Measurements from ENCODE around the gene SRMS.
"Not testable (repeated sequence)": the region's sequence is repeated elsewhere in the genome, so short reads cannot be mapped to it uniquely, and the experiment has no call there.

The SRMS gene

DNA sequence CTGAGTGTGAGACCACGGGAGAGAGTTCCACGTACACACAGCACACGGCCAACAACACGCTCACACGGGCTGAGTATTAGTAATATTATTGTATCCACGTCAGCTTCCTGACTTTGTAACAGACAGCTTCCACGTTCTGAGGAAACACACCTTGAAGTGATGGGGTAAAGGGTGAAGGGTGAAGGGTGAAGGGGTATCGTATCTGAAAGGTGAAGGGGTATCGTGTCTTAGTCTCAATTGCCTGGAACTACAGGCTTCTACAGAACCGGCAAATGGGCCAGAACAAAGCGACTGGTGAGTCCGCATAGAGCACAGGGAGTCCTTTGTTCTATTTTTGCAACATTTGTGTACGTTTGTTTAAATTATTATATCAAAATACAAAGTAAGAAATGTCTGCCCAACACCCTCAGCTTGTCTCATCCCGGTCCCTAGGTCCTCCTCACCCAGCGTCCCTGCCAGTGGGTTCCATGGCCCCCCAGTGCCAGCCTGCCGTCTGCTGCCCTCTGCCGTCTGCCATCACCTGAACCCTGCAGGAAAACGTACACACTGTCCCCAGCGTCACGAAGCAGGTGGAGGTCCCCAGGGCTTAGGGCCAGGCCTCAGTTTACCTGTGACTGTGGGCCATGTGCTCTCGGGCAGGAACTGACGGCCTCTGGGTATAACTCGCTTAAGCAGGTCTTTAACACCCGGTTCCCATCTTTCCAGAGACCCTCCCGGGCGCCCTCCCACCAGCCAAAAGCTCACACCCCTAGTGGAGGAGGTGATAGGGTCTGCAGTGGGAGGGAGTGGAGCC is 30.9 kb upstream of the SRMS start:
- DNase-seq: no peak

GRCh38 chr20:63577317-63577894 is 29.9 kb upstream of the SRMS start:
- DNase-seq: no peak

GRCh38 chr20:63576311-63576710 is 28.8 kb upstream of the SRMS start:
- DNase-seq: no peak

DNA sequence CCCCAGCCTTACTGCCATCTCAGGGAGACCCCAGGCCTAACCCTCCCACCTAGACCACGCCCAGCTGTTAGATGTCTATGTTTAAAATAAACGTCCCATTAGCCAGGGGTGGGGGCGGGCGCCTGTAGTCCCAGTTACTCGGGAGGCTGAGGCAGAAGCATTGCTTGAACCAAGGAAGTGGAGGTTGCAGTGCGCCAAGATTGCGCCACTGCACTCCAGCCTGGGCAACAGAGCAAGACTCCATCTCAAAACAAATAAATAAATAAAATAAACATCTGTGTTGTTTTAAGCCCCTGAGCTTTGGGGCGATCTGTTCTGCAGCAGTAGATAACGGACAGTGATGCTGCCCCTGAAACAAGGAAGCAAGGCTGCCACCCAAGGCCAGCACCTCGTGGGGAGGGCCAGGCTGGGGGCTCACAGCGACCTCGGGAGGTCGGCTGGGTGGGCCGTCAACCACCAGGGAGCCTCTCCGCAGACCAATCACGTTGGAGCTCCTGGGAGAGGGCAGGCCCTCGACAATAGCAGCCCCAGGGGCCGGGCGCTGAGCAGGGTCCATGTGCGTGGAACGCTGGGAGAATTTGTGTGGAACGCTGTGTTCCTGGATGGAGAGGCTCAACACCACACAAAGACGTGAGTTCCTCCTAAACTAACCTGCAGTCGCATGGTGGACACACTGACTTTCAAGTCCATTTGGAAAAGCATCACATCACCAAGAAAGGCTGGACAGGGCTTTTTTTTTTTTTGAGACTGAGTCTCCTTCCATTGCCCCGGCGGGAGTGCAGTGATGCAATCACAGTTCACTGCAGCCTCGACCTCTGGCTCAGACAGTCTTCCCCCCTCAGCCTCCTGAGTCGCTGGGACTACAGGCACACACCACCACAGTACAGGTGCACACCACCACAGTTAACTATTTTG is 27.5 kb upstream of the SRMS start:
- DNase-seq: no peak

DNA sequence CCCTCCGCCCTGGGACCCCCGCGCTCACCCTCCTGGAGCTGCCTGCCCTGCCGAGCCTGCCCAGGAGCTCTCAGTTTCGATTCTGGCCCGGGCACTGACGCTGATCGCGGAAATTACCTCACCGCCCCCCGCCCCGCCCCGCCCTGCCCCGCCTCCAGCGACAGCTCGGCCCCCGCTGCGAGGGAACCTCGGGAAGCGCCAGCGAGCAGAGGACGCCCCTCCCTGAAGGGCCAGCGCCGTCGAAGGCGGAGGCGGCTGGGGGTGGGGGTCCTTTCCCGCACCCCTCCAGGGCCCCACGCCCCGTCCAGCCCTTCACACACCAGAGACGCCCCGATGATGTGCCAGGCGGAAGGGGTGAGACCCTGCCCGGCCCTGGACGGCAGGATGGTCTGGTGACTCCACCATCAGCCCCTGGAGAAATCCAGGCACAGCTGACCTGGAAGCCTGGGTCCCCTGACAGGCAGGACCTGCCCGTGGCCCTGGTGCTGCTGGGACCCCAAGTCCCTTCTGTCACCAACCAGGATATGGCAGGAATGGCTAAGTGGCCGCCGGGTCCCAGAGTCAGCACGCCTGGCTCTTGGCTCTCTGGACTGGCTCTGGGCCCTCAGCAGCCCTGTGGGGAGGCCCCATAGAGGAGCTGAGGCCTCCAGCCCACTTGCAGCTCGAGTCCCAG is 26.7 kb upstream of the SRMS start, which contains the start of gene HELZ2:
TSS of gene HELZ2 (minus strand) at position 84 of the 673 bp plus-strand sequence. CDS start 1,854 bp downstream, outside the sequence.
- peak; percentile 36 for DNase-seq

DNA sequence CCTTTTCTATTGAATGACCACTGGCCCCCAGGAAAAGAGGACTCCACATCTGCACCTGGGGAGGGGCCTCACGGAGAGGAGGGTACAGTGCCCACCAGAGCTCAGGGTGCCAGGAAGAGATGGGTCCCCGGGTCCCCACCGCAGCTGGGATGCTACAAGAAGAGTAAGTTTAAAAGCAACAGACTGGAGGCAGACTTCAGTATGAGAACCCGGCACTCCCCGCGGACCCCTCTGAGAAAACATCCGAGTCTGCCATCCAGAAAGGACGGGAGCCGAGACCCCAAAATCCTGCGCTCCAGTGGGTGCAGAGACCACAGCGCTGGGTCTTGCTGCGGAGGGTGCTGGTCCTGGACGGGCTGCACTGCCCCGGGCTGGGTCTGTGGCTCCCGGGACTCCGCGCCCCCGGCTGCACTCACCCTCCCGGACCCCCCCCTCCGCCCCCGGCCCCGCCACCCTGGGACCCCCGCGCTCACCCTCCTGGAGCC is 26.1 kb upstream of the SRMS start:
- DNase-seq: no peak

GRCh38 chr20:63572788-63573646 is 25.5 kb upstream of the SRMS start:
- DNase-seq: no peak

- no peak for DNase-seq
These were observed 24.7 kb upstream of the SRMS start for GRCh38 chr20:63572071-63572787.

DNA sequence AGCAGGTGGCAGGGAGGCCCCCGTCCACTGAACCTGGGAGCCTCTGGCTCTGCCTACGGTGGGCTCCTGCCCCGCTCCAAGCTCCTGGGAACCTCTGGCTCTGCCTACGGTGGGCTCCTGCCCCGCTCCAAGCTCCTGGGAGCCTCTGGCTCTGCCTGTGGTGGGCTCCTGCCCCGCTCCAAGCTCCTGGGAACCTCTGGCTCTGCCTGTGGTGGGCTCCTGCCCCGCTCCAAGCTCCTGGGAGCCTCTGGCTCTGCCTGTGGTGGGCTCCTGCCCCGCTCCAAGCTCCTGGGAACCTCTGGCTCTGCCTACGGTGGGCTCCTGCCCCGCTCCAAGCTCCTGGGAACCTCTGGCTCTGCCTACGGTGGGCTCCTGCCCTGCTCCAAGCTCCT is 23.5 kb upstream of the SRMS start:
- DNase-seq: not testable (repeated sequence)

- no peak for DNase-seq
These were observed 22.9 kb upstream of the SRMS start for GRCh38 chr20:63570281-63571086.

DNA sequence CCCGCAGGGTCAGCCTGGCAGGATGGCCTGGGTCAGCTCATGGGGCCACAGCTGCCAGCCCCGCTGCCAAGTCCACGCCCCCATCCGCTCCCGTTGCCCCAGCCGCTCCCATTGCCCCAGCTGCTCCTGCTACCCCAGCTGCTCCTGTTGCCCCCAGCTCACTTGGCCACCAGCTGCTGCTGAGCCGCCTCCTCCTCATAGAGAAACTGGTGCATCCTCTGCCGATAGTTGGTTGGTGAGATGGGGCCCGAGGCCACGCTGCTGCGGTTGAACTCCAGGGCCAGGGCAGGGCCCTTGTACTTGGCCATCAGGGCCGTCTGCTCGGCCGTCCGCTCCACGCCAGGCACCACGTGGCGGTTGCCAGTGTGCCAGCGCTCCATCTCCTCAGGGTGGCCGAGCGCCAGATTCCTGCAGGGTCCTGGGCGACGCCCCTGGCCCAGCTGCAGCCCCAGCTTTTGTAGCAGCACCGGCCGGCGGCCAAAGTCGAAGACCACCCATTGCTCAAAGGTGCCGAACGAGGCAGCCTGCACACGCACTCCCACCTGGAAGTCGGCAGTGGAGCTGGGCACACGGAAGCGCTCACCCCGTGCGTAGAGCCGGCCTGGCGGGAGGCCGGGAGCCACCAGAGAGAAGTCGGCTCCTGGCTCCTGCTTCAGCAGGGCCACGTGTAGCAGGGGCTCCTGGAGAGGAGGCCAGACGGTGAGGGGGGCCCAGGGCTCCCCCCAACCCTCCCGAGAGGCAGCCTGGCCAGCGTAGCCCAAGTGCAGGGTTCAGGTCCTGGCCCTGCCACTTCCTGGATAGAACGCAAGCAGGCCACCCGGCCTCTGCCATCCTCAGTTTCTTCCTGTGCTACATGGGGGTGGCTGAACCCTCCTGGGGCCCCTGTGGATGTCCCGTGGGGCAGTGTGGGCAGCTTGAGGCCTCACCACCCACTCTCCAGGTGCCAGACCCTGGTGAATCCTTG is 21.7 kb upstream of the SRMS start:
- no peak for DNase-seq

GRCh38 chr20:63568170-63568981 is 20.8 kb upstream of the SRMS start:
- no peak for DNase-seq

DNA sequence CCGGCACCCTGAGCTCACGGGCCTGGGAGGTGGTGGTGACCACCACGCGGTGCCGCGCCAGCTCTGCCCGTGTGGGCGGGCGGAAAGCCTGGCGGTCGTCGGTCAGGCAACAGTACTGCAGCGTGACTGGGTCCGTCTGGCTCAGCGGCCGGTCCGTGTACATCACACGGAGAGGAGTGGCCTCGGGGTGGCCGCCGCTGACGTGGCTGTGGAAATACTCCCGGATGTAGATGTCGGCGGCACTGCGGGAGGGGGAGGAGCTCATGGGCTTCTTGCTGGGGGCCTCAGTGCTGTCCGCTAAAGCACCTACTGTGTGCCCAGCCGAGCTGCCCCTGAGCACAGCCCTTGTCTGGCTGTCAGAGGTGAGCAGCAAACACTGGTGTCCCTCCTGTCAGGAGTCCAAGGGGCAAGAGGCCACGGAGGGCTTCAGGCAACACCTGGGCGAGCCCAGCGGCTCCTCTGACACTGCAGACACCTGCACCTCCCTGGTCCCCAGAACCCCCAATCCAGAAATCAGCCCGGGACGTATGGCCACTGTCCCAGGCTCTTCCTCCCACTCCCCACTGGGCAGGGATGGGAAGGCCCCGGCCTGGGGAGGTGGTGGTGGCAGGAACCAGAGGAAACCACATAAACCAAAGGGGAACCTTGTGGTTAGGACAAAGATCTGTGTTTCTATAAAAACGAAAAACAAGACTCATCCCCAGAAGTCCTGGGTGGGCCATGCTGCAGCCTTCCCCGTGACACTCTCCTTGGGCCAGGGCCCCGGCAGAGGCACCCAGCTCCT is 20.0 kb upstream of the SRMS start:
- DNase-seq: no peak

DNA sequence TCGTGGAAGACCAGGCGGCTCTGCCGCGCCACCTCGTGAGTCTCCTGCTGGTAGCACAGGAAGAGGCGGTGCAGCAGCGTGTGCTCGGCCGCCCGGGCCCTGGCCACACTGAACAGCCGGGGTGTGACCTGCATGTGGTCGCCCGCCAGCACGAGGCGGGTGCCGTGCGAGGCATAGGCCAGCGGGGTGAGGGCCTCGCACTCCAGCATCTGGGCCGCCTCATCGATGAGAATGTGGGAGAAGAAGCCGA is 19.5 kb upstream of the SRMS start:
- no peak for DNase-seq

GRCh38 chr20:63566395-63567135 is 19.0 kb upstream of the SRMS start:
- DNase-seq: no peak

DNA sequence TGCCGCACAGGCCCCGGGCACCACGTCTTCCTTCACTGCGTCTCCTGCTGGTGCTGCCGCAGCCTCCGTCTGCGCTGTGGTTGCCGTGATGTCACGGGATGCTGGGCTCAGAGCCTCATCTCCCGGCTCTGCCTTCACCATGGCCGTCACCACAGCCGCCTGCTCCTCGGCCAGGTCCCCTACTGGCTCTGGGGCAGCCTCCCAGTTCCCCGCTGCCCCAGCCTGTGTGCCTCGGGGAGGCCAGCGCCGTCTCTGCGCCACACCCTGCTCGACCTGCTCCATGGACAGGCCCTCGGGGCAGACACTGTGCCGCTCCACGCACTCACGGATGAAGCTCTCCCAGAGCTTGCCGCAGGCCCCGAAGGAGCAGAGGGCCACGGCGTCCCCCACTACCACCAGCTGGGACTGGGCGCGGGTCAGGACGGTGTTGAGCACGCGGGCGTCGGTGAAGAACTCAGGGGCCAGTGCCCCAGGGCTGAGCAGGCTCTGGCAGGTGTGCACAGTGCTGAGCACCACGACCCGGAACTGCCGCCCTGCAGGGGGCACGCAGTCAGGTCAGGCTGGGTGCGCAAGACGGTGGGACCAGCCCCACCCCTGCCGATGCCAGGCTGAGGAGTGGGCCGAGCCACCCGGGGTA is 18.3 kb upstream of the SRMS start:
- DNase-seq: no peak
